HG03280 (cell line): ENCODE data around the gene NCAPD3.

Source experiments
- ATAC-seq: cut with Tn5 transposase; IDR thresholded peaks from one replicate; pipeline ENCODE4 v1.9.1; 2021; ENCODE audit warnings: mild to moderate bottlenecking, moderate library complexity; ENCODE audit not compliant: unreplicated experiment

Gene NCAPD3

DNA sequence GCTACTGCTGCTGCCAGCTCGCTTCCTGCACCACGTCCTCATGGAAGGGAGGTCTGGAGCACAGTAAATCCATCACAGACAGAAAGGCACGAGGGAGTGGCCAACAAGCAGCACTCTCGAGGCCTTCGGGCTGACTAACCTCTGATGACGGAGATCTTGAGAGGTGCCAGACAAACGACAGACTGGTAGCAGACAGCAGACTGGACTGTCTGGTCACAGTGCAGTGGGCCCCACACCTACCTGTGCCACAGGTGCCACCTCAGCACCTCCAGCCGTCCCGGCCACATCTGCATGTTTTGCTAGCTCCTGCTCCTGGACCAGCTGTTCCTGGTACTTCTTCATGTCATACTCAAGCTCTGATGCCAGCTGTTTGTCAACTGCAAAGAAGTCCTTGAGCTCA, 64.1 kb downstream of the NCAPD3 start:
- ATAC-seq, result no peak

DNA sequence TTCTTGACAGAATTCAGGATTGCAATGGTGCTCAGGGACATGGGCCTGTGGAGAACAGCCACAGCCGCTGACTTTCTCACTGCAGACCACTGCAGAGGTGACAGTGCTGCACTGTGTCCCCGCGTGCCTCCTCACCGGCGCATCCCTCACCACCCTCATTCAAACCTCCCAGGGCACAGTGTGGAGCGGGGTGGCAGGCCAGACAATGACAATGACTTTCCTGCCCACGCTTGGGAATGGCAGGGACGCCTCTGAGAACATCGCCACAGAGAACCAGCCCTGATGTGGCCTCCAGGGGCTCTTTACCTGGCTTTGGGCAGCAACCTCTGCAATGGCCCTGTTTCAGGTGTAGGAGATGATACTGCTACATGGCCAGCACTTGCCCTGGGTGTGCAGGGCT, 65.7 kb downstream of the NCAPD3 start:
- ATAC-seq, result no peak

DNA sequence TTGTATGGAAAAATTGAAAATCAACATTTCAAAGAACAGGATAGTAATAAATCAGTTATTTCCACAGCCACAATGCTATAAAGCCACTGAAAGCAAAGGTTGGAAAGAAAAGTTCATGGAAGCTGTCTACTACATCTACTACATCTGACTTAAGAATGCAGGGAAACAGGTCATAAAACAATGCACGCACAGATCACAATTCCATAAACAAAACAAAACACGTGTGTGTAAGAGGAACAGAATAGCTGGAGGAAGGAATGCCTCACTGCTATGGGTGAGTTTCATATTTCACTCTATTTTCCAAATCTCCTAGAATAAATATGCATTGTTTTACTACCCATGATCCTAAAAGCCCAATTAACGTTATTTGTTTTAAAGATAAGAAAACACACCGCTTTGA, 66.3 kb downstream of the NCAPD3 start:
- no peak for ATAC-seq

DNA sequence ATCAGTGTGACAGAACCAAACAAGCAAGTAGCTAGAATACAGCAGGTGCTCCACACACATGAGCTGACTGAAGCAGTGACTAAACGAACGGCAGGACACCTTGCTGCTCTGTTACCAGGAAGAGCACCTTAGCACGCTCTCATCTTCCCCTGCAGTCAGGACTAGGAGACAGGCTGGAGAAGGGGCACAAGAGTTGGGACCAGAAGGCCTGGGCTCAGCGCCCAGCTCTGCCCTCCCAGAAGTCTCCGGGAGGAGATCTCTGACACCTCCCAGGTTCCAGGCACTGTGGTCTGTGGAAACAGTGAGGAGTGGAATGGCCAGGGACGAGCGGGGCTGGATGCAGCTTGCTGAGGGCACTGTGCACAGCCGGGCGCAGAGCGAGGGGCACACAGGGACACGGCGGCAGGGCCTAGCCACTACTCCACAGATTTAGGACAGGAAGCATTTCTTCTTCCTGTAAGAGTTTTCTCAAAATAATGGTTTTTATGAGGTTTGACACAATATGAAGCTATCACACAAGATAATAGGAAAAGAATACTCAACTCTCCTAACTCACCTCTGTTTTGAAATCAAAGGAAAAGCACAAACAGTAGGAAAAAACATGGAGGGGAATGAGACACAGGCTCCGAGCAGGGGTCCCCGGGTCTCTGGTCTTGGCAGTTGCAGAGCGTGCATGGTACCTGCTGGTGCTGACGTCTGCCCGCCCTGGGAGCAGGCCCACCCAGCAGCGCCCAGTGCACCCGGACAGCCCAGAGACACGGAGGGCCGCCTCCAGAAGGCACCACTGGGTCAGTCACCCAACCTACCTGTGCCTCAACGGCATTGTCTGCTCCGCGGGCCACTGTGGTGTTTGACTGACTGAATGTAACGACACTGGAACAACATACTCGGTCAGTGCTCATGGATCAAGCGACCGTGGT, 67.6 kb downstream of the NCAPD3 start:
- ATAC-seq, result no peak

DNA sequence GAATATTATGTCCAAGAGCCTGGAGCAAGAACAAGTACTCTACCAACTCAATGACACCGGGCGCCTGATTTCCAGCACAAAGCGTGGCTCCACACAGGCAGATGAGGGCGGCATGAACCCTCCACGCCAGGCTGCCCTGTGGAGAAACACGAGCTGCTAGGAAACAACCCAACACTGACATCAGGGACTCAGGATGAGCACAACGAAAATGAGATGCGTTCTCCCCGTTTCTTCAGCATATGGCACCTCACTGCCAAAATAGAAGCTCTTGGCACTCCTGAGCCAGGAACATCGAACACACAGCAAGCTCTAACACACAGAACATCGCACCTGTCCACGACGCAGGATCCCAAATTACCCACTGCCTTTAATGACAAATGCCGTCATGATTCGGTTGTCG, 68.3 kb downstream of the NCAPD3 start:
- ATAC-seq, result no peak

DNA sequence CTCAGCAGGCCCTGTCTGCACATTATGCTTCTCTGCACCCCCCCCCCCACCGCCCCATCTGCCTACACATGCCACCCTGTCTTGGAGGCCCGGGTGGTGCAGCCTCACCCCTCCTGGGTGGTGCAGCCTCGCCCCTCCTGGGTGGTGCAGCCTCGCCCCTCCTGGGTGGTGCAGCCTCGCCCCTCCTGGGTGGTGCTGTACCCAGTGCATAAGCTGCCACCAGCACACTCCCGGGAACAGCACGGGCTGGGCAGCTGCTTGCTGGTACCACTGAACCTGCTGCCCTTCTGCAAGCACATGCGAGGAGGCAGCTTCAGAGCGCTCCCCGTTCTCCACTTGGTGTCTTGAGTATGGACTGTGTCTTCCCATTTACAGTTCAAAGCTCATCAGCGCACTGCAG, 69.3 kb downstream of the NCAPD3 start:
- no peak for ATAC-seq

DNA sequence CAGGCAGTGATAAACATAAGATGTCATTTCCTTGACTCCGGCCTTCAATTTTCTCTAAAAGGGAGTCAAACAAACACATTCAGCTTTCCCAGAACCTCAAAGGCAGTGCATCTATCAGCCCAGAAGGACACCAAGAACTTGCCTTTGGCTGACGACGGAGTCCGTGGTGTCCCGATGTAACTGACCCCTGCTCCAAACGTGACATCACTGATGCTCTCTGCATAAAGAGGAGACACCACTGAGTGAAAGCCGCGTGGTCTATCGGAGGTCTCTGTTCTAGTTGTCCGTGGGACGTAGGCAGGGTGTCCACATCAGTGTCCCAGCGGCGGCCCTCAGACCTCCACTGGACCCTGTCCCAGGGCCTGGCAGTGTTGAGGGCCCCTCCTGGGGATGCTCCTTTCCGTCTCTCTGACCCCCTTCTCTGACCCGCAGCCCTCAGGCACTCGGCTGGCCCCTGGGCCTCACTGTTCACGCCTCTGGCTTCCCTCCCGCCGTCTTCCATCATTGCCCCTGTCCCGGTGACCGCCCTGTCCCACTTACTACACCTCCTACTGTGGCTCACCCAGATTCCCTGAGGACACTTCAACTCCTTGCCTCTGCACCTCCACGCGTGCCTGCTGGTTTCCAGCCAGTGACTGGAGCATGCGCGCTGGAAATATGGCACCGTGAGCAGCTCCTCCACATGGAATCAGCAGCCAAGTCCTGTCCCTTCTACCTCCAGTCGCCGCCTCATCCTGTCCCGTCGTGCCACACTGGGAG, 70.4 kb downstream of the NCAPD3 start:
- no peak for ATAC-seq

DNA sequence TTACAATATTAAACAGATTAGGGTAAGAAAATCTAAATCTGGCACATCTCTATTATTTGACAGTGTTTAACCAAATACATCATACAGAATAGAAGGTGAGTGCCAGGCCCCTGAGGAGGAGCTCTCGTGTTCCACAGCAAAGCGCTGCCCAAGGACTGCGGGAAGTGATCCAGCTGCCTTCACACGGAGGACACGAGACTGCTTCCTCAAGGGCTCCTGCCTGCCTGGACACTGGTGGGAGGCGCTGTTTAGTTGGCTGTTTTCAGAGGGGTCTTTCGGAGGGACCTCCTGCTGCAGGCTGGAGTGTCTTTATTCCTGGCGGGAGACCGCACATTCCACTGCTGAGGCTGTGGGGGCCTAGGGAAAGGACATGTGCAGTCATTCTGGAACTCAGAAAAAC, 71.1 kb downstream of the NCAPD3 start:
- no peak for ATAC-seq

DNA sequence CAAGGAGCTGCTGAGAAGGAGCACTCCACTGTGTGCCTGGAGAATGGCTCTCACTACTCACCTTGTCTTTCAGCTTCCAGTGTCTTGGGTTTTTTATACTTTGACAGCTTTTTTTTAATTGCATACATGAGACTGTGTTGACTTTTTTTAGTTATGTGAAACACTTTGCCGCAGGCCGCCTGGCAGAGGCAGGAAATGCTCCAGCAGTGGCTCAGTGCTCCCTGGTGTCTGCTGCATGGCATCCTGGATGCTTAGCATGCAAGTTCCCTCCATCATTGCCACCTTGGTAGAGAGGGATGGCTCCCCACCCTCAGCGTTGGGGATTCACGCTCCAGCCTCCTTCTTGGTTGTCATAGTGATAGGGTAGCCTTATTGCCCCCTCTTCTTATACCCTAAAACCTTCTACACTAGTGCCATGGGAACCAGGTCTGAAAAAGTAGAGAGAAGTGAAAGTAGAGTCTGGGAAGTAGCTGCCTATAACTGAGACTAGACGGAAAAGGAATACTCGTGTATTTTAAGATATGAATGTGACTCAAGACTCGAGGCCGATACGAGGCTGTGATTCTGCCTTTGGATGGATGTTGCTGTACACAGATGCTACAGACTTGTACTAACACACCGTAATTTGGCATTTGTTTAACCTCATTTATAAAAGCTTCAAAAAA, 72.6 kb downstream of the NCAPD3 start:
- no peak for ATAC-seq

DNA sequence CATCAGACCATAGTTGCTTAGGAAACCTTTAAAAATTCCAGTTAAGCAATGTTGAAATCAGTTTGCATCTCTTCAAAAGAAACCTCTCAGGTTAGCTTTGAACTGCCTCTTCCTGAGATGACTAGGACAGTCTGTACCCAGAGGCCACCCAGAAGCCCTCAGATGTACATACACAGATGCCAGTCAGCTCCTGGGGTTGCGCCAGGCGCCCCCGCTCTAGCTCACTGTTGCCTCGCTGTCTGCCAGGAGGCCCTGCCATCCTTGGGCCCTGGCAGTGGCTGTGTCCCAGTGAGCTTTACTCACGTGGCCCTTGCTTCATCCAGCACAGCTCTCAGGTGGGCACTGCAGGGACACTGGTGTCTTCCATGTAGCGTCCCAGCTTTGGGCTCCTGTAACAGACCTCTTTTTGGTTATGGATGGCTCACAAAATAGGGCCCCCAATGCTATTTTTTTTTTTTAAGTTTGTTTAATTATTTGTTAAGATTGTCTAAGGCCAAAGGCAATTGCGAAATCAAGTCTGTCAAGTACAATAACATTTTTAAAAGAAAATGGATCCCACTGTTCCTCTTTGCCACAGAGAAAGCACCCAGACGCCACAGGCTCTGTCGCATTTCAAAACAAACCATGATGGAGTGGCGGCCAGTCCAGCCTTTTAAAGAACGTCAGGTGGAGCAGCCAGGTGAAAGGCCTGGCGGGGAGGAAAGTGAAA, 73.4 kb downstream of the NCAPD3 start:
- ATAC-seq, result no peak

DNA sequence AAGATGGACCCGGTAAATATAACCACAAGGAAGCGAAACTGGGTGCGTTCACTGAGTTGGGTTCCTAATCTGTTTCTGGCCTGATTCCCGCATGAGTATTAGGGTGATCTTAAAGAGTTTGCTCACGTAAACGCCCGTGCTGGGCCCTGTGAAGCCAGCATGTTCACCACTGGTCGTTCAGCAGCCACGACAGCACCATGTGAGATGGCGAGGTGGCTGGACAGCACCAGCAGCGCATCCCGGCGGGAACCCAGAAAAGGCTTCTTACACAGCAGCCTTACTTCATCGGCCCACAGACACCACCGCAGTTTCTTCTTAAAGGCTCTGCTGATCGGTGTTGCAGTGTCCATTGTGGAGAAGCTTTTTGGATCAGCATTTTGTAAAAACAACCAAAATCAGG, 74.4 kb downstream of the NCAPD3 start:
- no peak for ATAC-seq

DNA sequence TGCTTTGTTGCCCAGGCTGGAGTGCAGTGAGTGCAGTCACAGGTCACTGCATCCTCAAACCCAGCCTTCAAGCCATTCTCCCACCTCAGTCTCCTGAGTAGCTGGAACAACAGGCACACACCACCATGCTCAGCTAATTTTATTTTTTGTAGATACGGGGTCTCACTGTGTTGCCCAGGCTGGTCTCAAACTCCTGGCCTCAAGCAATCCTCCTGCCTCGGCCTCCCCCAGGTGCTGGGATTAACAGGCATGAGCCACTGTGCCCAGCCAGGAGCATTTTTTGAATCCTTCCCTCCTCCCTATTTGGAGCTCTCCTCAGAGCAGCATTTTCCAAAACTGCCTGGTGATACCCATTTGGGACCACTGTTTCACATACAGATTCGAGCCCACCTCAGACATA, 77.2 kb downstream of the NCAPD3 start:
- ATAC-seq, result no peak

DNA sequence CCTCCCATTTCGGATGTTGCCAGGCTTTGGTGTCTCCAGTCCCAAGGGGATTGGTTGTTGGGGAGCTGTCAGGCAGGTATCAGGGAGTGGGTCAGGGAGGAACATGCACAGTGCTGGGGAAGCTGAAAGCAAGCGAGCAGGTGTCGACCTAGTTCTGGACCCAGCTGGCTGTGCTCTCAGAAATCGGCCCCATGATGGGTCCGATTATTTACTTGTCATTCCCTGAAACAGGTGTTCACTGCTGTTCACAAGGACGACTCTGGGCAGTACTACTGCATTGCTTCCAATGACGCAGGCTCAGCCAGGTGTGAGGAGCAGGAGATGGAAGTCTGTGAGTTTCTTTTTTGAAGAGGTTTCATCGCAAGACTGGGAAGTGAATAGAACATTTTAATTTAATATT, 78.1 kb downstream of the NCAPD3 start:
- ATAC-seq, result no peak

DNA sequence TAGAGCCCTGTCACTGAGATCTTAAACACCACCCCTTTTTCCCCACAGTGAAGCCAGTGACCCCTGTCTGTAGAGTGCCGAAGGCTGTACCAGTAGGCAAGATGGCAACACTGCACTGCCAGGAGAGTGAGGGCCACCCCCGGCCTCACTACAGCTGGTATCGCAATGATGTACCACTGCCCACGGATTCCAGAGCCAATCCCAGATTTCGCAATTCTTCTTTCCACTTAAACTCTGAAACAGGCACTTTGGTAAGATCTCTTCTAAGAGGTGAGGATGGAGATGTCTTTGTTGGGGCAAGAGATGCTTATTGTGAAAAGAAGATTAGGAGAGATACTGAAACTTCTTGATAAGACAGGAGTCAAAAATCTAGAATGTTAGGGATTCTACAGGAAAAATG, 79.0 kb downstream of the NCAPD3 start:
- ATAC-seq, result no peak

DNA sequence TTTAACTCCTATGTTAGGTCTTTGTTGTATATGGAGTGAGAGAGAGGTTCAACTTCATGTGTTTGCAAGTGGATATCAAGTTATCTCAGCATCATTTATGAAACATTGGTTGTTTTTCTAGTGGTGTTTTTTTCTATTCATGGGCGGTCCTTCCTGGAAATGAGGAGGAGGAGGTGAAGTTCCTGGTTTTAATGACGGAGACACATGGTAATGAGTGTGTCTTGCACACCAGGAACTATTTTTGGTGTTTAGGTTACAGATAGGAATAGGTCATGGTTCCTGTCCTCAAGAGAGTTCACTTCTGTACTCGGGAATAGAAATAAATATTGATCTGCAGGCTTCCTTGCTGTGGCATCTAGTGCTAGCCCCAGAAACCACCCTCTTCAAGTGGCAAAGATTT, 80.0 kb downstream of the NCAPD3 start:
- no peak for ATAC-seq

DNA sequence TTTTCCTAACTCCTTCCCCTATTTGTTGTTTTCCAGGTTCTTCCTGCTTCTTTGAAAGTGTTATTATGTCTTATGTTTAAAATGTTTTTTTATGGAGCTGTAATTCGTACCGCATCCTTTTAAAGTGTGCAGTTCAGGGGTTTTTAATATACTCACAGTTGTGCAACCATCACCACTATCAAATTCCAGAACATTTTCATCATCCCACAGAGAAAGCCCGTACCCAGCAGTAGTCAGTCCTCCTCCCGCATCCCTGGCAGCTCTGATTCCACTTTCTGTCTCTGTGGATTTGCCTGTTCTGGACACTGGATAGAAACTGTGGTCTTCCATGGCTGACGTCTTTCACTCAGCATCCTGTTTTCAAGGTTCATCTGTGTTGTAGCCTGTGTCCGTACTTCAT, 81.2 kb downstream of the NCAPD3 start:
- no peak for ATAC-seq

DNA sequence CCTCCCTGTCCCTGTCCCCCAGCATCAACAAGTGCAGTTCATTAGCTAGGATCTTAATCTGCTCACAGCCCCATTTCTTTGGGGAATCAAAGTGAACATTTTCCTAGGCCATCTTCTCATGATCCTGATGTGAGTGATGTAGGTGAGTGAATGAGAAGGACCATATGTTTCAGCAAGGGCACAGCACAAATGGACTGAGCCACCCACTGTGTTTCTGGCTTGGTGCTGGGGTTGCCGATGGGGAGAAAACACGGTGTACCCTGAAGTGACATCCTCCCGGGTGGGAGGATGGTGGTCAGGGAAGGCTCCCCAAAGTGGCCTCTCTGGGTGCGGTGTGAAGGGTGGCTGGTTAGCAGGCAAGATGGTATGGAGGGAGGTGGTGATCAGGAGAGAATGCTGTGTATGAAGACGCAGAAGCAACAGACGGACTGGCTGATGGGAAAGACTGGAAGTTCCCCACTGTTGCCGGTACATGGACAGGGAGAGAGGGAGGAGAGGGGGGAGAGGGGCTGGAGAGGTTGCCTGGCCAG, 82.7 kb downstream of the NCAPD3 start:
- ATAC-seq, result no peak

DNA sequence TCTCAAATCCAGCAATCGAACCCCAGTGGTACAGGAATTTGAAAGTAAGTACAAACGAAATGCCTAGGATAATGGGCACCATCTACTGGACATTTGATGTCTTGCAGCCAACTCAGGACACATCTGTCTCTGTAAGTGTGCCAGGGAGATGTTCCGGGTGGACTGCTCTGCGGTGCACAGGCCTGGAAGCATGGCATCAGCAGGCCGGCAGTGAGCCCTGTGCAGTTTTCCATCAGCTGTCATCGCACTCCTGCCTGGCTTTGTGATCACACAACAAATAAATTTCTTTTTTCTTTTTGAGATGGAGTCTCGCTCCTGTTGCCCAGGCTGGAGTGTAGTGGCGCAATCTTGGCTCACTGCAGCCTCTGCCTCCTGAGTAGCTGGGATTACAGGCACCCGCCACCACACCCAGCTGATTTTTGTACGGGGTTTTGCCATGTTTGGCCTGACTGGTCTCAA, 83.9 kb downstream of the NCAPD3 start:
- no peak for ATAC-seq

DNA sequence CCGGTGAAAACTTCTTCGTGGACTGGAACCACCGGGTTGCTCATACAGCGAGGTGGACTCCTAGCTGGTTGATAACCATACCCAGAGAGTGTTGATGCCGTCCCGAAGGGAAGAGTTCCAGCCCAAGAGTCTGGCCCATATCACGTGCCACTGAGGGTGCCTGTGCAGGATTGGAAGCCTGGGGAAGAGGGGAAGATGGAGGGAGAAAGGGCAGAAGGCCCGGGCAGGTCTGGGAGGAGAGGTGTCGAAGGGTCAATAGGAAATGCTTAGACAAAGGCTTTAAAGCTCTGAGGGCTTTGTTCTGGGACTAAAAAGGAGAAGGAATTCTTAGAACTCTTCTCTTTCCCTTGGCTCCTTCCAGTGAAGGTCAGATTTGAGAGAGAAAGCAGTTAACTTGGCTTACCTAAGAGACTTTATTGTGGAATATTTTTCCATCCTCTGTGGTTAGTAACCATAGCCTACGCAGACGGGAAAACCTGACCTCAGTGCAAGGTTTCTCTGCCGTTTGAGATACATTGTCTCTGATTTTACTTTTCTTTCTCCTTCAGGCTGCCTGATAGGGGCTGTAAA, 84.4 kb downstream of the NCAPD3 start:
- ATAC-seq, result no peak

DNA sequence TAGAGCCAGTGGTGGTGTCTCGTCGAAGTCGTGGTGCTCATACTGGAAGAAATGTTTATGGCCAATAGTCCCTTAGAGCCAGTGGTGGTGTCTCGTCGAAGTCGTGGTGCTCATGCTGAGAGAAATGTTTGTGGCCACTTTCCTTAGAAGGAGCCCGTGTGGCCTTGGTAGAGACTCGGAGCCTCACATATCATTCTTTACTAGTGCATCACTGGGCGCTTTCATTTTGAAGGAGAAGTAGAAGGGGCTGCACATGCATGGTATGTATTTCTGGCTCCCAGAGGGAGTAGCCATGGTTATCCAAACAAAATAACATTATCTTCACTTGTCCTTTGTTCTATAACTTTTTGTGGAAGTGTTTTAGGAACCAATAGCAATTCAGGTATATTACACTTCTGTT, 85.4 kb downstream of the NCAPD3 start:
- no peak for ATAC-seq
